Activated CD8-positive, alpha-beta memory T cell treated with anti-CD3 and anti-CD28 coated beads, Interleukin-2, amount 50 U/mL, for 1 hour (primary cell): ENCODE results near the gene S100A12.

Experiments
- DNase-seq: peaks from one replicate; pipeline ENCODE4 v3.0.0-alpha.2; 2020; ENCODE audit errors: extremely low read depth

S100A12 gene

DNA sequence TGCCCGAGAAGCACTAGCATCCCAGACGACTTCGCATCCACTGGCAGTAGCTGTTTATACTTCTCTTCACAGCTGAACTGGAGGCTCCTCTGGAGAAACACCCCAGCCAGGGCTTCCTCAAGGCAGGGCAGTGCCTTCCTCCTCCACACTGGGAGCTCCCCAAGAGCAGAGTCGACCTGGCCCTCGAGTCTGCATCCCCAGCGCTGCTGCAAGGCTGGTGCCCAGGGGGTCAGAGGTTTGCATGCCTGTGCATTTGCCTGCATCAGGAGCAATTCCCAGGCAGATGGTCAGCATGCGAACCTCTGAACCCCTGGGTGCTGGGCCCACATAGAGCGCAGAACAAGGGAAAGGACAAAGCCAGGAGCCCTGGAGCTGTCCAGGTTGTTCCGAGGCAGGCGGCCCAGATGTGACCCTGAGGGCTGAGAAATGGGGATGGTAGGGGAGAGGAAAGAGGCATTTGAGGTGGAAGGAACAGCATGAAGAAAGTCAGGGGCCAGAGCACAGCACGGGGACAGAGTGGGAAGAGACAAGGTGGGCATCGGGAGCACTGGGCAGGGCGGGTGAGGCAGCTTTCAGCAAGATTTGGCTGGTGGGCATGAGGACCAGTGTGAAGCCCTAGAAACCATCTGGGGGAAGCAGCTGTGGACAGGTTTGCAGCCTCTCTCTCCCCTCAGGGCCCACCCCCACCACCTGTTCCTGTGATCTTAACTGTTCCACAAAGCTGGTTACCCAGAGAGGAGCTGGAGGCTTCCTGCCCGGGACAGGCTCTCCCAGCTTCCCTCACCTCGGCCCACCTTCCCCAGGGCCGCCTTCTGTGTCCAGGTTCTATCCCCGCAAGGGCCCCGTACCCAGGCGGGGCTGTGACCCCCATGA, 21.9 kb upstream of the S100A12 start:
- DNase-seq: no peak

DNA sequence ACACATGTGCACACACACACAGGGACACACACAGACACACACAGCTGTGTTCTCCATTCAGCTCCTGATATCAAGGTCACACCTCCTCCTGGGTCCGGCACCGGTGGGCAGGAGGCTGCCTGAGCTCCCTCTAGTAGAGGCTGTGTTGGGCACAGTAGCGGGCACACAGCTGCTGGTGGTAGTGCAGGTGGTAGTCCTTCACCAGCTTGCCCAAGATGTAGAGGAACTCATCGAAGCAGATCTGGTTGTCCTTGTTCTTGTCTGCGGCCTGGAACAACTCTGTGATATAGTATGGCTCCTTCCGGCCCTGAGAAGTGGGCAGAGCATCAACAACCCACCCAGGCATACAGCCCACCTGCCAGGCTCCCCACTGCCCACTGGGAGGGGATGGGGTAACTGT, 21.0 kb upstream of the S100A12 start:
- no peak for DNase-seq

DNA sequence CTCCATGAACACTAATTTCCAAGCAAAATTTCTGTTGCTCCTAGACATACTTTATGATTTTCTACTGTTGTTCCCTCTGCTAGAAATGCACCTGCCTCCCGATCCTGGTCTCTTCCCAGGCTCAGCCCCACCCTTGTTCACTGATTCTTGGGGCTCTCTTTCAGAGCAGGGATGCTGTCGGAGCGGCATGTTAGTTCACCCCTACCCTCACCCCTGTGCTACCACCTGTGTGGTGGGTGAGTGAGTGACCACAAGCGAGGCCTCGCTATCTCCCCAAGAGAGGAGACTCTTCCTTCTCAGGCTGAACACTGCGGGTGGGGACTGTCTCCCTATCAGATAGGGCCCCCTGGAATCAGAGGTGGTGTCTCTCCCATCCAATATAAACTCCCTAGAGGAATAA, 20.4 kb upstream of the S100A12 start:
- no peak for DNase-seq

DNA sequence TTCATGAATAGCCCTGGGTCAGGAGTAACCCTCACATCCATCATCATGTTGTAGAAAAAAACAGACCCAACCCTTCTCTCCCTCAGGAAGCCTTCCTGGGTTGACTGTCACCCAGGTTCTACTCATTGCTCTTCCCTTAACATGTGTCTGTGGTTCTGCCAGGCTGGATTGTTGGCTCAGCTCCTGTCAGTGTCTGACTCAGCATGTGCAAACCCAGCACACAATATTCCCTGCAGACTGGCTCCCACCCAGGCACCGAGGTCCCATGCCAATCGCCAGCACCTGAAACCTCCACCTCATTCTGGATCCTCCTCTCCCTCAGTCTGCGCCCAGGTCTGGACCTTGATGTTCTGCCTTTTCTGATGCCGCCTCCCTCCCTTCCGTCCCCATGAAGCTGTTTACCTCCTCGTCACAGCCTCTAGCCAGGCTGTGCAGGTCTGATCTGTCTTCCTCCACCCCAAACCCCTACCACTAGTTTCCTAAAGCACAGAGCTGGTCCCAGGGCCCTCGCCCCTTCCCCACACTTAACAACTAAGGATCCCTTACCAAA, 19.8 kb upstream of the S100A12 start:
- DNase-seq: no peak

DNA sequence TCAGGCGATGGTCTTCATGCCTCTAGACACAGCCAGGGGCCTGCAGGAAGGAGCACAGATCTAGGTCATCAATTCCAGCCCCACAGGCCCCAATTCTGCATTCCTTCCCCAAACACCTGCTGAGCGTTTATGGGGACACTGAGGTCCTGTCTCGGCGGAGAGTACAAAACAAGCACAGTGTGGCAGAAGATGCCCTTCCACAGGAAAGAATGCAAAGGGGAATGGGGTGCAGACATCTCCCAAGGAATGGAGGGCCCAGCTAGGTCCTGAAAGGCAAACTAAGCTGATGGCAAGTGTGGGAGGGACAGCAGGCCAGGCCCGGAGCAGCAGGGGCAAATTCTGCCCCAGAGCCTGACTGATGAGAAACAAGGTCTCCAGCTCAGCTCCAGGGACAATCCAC, 19.0 kb upstream of the S100A12 start:
- no peak for DNase-seq

DNA sequence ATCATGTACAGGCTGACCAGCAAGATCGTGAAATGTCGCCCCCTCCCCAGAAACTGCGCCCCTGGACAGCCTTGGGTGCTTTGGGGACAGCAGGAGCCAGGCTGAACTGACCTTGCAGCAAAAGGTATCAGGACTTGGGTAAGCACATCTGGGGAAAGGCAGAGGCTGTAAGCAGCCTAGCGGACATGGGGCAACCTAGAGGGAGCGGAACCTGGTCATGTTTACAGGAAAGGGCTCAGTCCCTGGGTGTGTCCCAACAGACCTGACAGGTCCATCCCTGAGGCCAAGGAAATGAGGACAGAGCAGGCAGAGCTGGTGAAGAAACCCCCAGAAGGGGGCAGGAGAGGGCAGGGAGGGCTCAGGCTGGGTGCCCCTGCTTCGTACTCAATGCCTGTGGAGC, 18.5 kb upstream of the S100A12 start:
- no peak for DNase-seq

DNA sequence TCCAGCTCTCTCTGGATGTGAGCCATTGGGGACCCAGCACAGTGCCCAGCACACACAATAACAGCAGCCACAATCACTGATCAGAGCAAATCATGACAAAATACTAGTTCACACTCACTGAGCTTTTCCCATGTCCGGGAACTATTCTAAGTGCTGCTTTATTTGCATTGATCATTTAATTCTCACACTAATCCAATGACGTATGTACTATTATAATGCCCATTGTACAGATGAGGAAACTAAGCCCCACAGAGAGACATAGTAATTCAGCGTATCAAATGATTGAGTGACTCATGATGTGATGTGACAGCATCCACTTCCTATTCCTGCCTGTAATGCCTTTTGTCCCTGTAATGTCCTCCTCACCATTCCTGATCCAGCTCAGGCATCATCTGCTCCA, 17.4 kb upstream of the S100A12 start:
- no peak for DNase-seq

DNA sequence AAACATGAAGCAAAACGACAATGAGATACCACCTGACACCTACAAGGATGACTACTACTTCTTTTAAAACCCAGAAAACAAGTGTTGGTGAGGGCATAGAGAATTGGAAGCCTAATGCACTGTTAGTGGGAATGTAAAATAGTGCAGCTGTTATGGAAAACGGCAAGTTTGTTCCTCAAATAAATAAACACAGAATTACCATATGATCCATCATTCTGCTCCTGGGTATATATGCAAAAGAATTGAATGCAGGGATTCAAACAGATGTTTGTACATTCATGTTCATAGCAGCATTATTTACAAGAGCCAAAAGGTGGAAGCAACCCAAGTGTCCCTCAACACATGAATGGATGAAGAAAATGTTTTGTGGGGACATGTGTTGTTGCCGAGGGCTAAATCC, 16.8 kb upstream of the S100A12 start:
- no peak for DNase-seq

DNA sequence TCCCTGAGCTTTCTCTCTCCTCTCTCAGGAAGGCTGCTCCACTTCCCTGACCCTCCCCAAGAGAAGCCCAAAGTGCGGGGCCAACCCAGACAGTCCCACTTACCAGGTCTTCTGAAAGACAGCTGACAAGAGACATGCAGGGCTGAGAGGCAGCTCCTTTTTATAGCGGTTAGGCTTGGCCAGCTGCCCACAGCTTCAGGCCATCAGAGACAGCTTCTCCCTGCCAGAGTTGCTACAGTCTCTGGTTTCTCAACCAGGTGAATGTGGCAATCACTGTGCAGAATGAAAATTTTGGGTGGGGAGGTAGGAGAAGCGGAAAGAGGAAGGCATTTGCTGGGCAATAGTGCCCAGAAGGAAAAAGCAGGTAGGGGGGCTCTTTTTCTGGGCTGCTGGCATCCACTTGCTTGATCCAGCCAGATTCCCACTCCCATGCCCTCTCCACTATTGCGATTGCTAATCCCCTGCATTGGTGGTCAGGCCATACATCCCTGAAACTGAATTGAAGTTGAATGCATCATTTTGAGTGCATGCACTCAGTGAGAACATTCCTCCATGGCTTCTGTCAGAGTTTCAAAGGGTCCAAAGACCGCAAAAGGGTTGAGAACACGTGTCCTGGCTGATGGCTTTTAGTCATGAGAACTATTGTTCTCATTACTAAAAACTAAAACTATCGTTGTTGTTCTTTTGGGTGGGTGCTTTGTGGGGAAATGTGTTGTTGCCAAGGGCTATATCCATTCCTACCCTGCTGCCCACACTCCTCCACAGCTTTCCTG, 15.7 kb upstream of the S100A12 start, which contains the start of gene S100A8:
Gene S100A8, minus strand, starts transcription at position 136 of the 773 bp plus-strand sequence. CDS start 538 bp downstream, outside the sequence.
- DNase-seq: no peak

DNA sequence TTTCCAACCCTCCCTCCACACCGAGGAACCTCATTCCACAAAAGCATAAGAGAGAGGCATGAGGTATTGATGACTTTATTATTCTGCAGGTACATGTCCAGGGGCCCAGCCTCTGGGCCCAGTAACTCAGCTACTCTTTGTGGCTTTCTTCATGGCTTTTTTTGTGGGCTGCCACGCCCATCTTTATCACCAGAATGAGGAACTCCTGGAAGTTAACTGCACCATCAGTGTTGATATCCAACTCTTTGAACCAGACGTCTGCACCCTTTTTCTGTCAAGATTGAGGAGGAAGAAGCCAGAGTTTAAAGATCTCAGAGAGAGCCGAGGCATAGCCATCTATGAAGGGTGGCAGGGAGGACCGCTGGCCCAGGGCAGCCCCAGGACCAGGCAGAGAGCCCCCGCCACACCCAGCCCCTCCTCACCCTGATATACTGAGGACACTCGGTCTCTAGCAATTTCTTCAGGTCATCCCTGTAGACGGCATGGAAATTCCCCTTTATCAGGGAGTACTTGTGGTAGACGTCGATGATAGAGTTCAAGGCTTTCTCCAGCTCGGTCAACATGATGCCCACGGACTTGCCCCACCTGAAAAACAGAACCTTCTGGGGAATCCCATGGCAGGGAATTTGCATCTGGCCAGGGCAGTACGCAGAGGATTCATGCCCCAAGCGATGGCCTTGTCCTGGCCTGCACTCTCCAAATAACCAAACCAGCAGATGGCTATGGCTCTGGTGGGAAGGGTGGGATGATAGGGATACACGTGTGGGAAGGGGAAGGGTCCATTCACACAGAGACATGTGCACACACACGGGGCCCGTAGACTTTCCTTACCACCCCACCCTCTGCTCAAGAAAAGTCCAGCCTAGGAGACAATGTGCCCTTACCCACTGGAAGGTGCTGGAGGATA, 14.8 kb upstream of the S100A12 start:
- no peak for DNase-seq

DNA sequence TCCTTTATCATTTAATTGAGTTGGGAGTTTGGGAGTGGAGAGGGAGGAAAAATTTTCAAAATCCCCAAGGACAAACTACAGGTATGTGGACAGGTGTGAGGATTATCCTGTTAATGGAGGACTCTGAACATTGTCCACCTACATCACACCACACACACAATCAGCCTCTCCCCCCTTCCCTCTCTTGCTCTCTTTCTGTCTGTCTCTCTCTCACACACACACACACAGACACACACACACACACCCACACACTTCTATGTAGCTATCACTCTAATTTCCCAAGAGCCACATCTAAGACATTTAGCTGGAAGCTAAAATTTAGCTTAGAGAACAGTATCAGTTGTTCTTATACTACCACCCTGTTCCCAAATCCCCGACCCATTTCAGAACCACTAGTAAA, 14.0 kb upstream of the S100A12 start:
- no peak for DNase-seq

DNA sequence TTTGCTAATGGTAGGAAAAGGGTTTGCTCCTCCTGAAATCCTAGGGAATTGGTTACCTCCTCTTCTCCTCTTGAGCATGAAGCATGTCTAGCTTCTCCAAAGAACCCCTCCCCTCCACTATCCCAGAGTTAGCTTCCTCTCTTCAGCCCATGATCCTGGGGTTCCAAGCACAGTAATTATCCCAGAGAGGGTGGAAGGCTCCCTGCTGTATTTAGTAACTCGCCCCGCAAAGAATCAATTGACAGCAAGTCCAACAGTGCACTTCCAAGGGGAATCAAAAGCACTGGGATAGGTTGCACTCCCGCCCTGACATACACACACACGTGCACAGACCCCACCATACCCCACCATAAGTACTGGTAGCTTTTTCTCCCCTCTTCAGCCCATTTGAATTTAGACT, 12.4 kb upstream of the S100A12 start:
- no peak for DNase-seq

DNA sequence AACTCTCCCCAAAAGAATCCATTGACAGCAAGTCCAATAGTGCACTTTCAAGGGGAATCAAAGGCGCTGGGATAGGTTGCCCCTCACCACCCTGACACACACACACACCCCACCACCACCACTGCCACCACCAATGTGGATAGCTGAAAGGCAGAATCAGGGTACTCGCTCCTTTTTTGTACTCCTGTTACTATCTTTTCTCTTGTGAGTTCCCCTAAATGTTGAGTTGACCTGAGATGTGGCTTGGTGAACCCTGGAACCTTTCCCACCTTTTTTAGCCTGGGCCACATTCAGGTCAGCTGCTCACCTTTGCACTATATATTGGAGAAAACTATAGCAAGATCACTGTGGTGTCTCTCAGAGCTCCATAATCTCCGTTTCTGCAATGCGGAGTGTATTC, 11.6 kb upstream of the S100A12 start:
- DNase-seq: no peak

DNA sequence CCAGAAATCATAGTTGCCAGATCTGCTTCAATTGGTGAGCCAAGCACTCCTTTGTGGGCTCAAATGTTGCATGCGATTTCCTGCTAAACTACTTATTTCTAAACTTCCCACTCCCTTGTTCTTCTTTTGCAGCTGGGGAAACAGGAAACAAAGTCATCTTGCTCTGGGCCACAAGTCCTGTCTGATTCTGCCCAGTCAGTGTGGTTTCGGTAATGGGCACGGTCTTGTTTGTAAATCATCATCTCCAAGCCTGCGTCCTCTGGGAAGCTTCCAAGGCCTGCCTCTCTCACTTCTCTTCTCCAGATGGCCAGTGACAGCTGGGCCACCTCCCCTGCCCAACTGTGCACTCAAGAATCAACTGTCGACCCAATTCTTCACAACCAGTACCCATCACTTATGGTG, 11.1 kb upstream of the S100A12 start:
- no peak for DNase-seq

DNA sequence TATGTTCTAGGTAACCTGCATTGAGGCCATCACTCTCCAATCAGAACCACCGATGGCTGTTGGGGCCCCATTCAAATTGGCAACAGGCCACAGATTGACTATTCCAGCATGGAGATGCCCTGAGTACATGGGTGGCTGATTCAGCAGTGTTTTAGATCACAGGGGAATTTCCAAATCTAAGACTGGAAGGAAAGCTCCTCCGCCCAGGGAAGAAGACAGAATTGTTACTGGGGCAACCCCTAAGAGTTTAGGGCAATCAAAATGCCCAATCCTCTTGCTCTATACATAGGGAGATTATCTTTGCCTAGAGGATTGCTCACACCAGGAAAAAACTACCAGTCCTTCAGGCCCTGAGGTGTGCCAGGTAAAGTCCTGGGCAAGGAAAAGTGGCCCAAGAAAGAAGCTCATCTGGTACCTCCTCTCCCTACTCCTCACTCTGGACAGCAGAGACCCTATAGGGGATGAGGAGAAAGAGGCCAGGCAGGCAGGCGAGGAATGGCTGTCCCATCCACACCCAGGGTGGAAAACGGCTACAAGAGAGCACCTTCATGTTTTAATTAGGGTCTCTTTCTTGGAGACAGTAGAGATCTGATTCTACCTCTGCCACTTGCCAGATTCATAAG, 9.6 kb upstream of the S100A12 start:
- DNase-seq: no peak

DNA sequence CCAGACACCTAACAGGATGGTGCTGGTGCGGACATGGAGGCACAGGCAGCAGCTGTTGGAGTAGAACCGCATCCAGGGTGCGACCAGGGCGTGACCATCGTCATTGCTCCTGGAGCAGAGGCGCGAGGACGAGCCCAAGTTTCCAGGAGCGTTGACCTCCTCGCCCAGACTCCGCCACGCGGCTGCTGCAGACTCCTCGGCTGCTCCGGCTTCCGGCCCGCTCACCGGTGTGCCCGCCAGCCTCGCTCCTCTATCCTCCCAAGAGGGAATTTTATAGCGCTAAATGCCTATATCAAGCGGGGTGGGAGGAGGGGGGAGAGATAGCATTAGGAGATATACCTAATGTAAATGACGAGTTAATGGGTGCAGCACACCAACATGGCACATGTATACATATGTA, 5.3 kb upstream of the S100A12 start:
- DNase-seq: no peak

DNA sequence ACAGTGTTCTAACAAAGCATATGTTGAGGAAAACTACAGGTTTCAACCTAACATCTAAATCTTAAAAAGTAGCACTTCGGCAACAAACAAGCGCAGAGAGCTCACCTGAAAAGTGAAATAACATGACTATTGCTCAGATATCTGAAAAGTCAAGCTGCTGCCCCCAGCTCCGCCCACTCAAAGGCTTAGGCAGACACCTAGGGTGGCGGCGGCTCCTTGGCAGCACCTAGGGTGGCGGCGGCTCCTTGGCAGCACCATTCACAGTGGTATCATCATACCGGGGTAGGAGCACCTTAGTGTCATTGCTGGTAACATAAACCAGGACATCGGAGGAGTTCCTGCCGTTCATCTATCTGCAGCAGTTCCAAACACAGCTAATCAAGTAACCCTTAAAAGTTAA, 4.2 kb upstream of the S100A12 start:
- no peak for DNase-seq

DNA sequence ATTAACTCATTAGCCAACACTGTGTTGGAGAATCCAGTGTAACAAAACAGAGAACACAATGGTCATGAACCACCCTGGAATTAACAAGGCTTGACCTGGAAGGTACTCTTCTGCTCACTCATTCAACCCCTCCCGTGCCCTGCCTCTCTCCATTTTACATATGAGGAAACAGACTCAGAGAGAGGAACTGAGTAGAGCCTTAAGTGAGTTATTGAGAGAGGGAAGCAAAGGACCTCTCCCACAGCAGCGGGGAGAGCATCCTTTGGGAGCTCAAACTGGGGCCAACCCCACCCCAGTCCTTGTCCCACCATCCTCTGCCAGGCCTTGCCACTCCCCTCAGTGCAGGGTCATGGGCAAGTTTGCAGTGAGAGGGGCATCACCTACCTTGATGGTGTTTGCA, 1.4 kb downstream of the S100A12 start:
- DNase-seq: no peak

DNA sequence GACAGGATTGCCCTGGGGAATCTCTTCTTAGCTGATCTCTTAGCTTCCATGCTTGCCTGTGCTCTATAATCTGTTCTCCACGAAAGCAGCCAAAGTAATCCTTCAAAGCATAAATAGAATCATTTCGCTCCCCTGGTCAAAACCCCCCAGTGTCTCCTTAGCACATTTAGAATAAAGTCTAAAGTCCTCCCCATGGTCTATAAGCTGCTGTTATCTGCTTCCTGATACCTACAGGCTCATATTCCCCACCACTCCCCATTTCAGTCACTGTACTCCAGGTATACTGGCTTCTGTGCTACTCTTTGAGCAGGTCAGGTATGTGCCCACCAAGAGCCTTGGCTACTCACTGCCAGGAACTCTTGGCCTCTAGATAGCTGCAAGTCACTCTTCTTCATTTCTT, 2.9 kb downstream of the S100A12 start:
- no peak for DNase-seq

DNA sequence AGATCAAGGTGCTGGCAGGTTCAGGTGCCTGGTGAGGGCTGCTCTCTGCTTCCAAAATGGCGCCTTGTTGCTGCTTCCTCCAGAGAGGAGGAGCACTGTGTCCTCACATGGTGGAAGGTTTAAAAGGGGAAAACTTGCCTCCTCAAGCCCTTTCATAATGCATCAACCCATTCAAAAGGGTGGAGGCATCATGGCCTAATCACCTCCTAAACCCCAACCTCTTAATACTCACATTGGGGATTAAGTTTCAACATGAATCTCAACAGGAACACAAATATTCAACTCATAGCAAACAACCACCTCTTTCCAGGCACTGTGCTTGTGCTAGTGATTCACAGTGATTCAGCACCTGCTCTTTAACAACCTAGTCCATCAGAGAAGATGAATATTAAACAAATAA, 4.2 kb downstream of the S100A12 start:
- DNase-seq: no peak

DNA sequence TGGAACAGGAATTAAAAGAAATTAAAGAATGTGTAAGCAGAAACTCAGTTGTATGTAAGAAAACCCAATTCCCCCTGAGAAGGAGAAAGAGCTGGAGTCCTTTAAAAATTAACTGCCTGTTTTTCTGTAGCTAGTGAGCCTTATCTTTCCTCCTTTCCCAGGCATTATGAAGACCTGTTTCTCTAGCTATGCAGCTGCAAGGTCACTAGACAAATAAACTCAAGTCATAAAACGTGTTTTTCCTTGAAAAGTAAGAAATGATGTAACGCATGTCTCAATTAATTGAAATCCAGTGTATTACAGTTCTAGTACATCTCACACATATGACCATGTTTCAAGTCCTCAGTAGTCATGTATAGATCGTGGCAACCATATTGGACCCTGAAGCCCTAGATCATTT, 5.3 kb downstream of the S100A12 start:
- DNase-seq: no peak
